Stimulated activated naive CD8-positive, alpha-beta T cell treated with anti-CD3 and anti-CD28 coated beads, Interleukin-15, Interleukin-2, amounts not matched to agents 100 ng/mL and 50 ng/mL, for 24 hours (primary cell): ENCODE data around the gene BICD1.

ENCODE experiments used
- H3K27ac Mint-ChIP-seq: one replicate; pipeline ENCODE4 v1.8.0; 2021; ENCODE audit warnings: mild to moderate bottlenecking, mixed read lengths
- H3K27me3 Mint-ChIP-seq: one replicate; pipeline ENCODE4 v1.8.0; 2021; ENCODE audit warnings: mixed read lengths
- H3K36me3 Mint-ChIP-seq: one replicate; pipeline ENCODE4 v1.8.0; 2021; ENCODE audit warnings: low read depth, mixed read lengths
- H3K4me1 Mint-ChIP-seq: one replicate; pipeline ENCODE4 v1.8.0; 2021; ENCODE audit warnings: low read depth, mixed read lengths
- H3K4me3 Mint-ChIP-seq: one replicate; pipeline ENCODE4 v1.8.0; 2021; ENCODE audit warnings: mild to moderate bottlenecking, mixed read lengths
- H3K9me3 Mint-ChIP-seq: one replicate; pipeline ENCODE4 v1.8.0; 2021; ENCODE audit warnings: mixed read lengths

The BICD1 gene

DNA sequence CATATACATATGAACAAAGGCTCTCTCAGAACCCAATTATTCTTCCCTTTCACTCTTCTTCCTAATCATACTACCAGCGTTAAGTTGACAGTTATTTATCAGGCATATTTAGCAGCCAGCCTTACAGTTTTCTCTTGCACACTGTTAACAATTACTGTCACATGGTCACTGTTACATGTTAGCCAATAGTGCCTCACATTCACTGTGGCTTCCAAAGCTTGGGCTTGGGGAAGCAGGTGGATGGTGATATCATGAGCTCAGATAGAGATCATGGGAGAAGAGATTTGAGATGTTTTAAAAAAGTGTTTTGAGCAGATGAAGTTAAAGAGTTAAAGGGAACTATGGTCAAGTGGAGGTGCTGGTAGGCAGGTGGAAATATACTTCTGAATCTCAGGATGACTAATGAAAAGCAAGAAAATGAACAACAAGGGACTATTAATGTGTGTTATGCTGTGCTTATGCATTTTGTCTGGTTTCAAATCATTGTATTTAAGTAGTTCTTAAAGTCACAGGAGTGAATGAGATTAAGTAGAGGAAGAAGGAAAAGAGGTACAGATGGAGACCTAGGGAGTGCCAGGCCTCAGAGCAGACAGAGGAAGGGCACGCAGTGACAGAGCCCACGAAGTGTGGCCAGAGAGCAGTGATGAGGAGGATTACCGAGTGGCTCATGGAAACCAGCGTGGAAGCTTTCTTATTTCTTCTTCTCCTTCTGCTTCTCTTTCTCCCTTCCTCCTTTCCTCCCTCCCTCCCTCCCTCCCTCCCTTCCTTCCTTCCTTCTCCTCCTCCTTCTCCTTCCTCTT lies 39.6 kb downstream of the BICD1 start:
- H3K27me3 Mint-ChIP-seq: no peaks in the 10 kb centered on the region
- H3K9me3 Mint-ChIP-seq: no peaks in the 10 kb centered on the region
- no peak overlapping the region for H3K4me3 Mint-ChIP-seq
- H3K4me1 Mint-ChIP-seq: no peaks in the 10 kb centered on the region
- peaks cover 16% of the 10 kb centered on the region for H3K36me3 Mint-ChIP-seq
- no peak overlapping the region for H3K27ac Mint-ChIP-seq

DNA sequence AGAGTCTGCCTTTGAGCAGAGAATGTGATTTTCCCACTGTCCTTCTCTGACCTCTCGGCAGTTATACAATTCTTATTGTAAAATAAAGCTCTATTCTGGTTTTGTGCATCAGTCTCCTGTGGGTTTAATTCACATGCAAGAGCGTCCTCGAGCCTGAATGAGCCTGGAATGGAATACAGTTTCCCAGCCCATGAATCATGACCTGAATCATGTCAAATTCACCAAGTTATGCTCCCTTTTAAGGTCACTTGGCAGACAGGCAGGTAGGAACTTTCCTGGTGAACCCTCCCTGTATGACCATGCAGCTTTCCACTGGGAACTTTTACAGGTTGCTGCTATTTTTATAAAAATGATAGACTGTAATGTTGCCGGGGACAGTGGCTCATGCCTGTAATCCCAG lies 41.7 kb downstream of the BICD1 start:
- no peak overlapping the region for H3K27ac Mint-ChIP-seq
- no peaks in the 10 kb centered on the region for H3K9me3 Mint-ChIP-seq
- H3K4me1 Mint-ChIP-seq: no peaks in the 10 kb centered on the region
- H3K27me3 Mint-ChIP-seq: no peaks in the 10 kb centered on the region
- peaks cover 16% of the 10 kb centered on the region for H3K36me3 Mint-ChIP-seq
- H3K4me3 Mint-ChIP-seq: no peak overlapping the region

DNA sequence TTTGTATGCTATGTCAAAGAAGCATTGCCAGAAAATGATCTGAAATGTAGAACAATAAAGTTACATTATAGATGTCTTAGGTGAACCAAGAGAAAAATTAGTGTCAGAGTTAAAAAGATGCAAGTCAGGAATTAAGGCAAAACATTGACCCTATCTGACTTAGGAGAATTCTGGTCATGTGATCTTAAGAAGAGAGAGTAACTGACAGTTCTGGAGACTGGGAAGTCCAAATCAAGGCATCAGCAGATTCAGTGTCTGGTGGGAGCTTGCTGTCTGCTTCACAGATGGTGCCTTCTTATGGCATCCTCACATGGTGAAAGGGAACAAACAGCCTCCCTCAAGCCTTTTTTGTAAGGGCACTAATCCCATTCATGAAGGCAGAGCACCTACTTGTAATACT lies 42.8 kb downstream of the BICD1 start:
- Mint-ChIP-seq H3K36me3 (peaks cover 16% of the 10 kb centered on the region), H3K4me1 (no peaks in the 10 kb centered on the region), H3K27me3 (no peaks in the 10 kb centered on the region), H3K27ac (no peak overlapping the region), H3K9me3 (no peaks in the 10 kb centered on the region), H3K4me3 (no peak overlapping the region)

DNA sequence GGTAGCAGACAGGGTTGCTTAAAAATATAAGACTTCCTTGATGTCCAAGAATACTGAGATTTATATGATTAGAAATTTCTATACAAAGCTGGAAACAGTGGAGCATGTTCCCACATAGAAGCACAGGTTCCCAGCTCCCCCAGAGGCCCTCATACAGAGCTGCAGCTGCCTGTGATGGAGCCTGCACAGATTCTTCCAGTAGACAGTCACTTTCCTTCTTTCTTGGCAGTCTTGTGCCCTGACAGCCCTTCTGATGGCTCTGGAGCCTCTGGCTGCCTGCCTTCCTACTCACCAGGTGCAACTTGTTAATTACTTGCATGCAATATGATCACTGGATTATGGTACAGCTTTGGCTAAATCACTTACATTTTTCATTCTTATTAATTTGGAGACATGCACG lies 44.4 kb downstream of the BICD1 start:
- no peaks in the 10 kb centered on the region for H3K9me3 Mint-ChIP-seq
- no peaks in the 10 kb centered on the region for H3K4me1 Mint-ChIP-seq
- H3K27ac Mint-ChIP-seq: no peak overlapping the region
- H3K27me3 Mint-ChIP-seq: no peaks in the 10 kb centered on the region
- no peak overlapping the region for H3K4me3 Mint-ChIP-seq
- peaks cover 16% of the 10 kb centered on the region for H3K36me3 Mint-ChIP-seq

DNA sequence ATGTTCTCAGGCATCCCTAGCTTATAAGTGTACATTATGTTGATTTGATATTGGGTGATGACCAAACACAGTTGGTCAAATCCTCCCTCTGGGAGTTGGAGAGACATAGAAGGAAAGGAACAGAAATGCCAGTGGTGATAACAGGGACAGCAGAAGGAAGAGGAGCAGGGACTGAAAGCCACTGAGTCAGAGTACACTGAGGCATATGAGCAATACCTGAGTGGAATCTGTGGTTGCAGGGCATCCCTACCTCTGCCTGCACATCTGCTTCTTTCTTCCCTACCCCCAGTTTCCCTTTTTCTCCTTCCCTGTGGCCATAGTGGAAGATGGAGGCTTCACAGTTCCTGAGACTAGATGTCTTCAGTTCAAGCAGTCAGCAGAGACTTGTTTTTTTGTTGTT lies 44.9 kb downstream of the BICD1 start:
- Mint-ChIP-seq H3K27ac (no peak overlapping the region), H3K4me1 (no peaks in the 10 kb centered on the region), H3K27me3 (no peaks in the 10 kb centered on the region)

DNA sequence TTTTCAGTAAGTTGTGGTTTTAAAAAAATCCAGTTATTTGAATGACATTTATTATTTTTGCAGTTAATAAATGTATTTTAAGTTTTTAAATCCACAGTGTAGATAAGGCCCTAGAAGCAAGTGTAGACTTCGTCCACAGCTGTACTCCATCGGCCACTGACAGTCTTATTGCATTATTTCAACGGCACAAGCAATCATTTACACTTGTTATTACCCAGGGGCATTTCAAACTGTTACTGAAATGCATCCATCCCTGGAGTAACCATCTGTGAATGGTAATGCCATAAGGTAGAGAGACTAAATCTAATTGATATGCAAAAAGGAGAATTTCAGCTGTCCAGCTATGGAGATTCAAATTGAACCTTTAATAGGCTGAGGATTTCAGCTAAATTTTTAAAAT lies 48.4 kb downstream of the BICD1 start:
- Mint-ChIP-seq H3K9me3 (no peaks in the 10 kb centered on the region), H3K27me3 (no peaks in the 10 kb centered on the region), H3K27ac (no peak overlapping the region), H3K4me3 (no peak overlapping the region), H3K36me3 (peaks cover 5% of the 10 kb centered on the region), H3K4me1 (no peaks in the 10 kb centered on the region)

More for the DNA sequence above, 44.9 kb downstream of the BICD1 start:
- H3K9me3 Mint-ChIP-seq: no peaks in the 10 kb centered on the region
- peaks cover 16% of the 10 kb centered on the region for H3K36me3 Mint-ChIP-seq
- no peak overlapping the region for H3K4me3 Mint-ChIP-seq

DNA sequence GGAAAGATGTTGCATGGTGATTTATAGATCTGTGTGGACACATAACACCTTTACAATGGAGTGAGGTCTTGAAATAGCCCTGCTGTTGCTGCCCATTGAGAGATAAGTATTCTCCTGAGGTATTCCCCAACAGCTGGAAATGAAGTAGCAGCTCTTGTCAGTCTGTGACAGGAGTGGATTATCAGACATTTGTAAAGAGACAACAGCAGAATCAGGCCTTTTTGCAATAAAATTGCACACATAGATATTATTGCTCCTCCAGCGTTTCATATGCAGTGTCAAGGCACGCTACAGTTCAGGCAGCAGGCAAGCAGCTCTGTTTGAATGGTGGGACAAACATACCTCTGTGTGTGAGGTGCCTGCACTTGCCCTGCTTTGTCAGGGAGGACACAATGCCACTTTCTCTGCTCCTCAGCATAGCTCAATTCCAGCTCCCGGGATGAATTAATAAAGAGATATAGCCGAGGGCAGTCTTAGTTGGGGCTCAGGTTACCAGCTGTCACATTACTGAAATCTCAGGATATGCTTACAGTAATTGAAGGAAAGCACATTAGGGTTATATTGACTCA lies 49.4 kb downstream of the BICD1 start:
- Mint-ChIP-seq H3K9me3 (no peaks in the 10 kb centered on the region), H3K27ac (no peak overlapping the region), H3K4me3 (no peak overlapping the region), H3K27me3 (no peaks in the 10 kb centered on the region), H3K4me1 (no peaks in the 10 kb centered on the region), H3K36me3 (peaks cover under 1% of the 10 kb centered on the region)

DNA sequence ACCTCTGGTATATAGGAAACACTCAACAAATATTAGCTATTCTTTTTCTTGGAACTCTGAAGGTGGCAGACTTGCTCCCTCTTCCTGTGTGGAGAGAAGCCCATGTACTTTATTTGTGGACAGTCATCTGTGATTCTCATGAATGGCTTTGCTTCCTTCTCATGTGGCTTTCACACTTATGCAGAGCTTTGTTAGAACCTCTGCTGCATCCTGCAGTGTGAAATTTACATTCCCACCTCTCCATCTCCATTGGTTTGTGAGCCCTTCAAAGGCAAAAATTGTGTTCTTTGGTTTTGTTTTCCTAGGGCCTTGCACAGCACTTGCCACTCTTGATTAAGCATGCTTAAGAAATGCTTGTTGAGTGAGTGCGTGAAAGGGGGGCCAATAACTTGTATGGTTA lies 51.9 kb downstream of the BICD1 start:
- no peak overlapping the region for H3K4me3 Mint-ChIP-seq
- no peaks in the 10 kb centered on the region for H3K27me3 Mint-ChIP-seq
- no peaks in the 10 kb centered on the region for H3K4me1 Mint-ChIP-seq
- no peaks in the 10 kb centered on the region for H3K9me3 Mint-ChIP-seq
- H3K36me3 Mint-ChIP-seq: peaks cover 5% of the 10 kb centered on the region
- H3K27ac Mint-ChIP-seq: no peak overlapping the region

DNA sequence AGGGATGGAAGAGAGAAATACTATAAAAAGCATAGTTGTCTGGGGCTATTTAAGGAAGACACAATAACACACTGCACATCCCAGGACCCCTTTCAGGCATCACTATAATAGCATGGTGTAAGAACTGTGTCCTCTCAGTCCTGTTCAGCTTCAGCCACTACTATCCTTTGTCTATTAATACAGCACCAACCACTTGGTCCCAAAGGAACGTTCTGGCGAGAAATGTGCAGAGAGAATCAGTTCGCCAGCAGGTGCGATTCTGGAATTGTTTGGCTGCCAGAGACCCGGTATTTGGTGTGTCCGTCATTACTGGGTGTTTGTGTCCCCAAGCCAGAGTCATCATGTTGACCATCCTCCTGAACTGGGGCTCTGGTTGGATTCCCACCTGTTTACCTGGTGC lies 52.7 kb downstream of the BICD1 start:
- Mint-ChIP-seq H3K4me3 (no peak overlapping the region), H3K36me3 (peaks cover 5% of the 10 kb centered on the region), H3K9me3 (no peaks in the 10 kb centered on the region), H3K4me1 (no peaks in the 10 kb centered on the region), H3K27me3 (no peaks in the 10 kb centered on the region), H3K27ac (no peak overlapping the region)

DNA sequence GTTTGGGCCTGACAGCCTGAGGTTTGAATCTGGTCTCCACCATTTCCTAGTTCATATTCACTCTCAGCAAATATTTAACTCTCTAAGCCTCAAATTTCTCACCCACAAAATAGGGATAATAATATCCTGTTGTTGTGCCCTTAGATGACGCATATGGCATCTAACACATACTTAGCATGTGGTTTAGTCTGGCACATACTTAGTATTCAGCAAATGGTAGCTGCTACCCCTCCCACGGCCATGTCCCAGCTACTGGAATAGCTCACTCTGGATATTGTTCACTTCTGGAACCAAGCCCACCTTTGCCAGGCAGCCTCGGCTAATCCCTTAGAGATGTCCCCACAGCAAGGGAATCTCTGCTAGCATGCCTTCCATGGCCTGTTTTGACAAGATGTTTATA lies 53.3 kb downstream of the BICD1 start:
- no peaks in the 10 kb centered on the region for H3K27me3 Mint-ChIP-seq
- no peak overlapping the region for H3K4me3 Mint-ChIP-seq
- H3K27ac Mint-ChIP-seq: no peak overlapping the region
- H3K36me3 Mint-ChIP-seq: peaks cover 7% of the 10 kb centered on the region
- H3K4me1 Mint-ChIP-seq: no peaks in the 10 kb centered on the region
- peaks cover 3% of the 10 kb centered on the region for H3K9me3 Mint-ChIP-seq

DNA sequence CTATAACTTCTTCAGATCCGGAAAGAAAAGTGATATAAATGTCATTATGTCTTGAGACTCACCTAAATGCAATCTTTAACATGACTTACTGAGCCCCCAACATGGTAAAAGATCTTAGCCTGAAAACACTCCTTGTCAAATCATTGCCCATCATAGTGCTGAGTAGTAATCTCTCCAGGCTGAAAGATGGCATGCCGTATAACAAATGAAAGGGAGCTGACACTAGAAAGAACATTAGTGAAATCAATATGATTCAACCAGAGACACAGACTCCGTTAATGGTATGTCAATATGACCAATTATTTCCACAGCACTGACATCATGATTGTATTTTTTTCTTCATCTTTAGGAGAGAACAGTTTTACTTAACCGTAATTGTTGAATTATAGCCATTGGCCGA lies 54.4 kb downstream of the BICD1 start:
- H3K4me1 Mint-ChIP-seq: no peaks in the 10 kb centered on the region
- H3K36me3 Mint-ChIP-seq: peaks cover 9% of the 10 kb centered on the region
- H3K4me3 Mint-ChIP-seq: no peak overlapping the region
- no peaks in the 10 kb centered on the region for H3K27me3 Mint-ChIP-seq
- H3K9me3 Mint-ChIP-seq: peaks cover 4% of the 10 kb centered on the region
- H3K27ac Mint-ChIP-seq: no peak overlapping the region

DNA sequence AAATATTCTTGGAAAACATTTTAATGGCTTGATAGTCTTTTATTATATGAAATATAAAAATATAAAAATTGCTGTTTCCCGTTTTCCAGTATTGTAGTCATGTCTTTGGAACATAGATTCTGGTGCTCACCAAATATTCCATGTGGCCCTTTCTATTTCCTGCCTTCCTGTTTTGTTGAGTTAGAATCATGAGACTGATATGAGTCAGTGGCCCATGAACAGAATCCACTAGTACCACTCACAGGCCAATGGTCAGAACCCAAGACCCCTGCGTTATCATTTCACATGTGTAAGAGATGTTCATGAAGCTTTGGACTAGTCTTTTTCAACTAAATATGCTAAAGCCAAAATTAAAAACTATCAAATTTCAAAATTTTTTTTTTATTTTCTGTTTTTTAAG lies 56.9 kb downstream of the BICD1 start:
- Mint-ChIP-seq H3K4me3 (no peak overlapping the region), H3K27ac (no peak overlapping the region), H3K36me3 (peaks cover 9% of the 10 kb centered on the region), H3K4me1 (no peaks in the 10 kb centered on the region), H3K9me3 (peaks cover 4% of the 10 kb centered on the region), H3K27me3 (no peaks in the 10 kb centered on the region)

DNA sequence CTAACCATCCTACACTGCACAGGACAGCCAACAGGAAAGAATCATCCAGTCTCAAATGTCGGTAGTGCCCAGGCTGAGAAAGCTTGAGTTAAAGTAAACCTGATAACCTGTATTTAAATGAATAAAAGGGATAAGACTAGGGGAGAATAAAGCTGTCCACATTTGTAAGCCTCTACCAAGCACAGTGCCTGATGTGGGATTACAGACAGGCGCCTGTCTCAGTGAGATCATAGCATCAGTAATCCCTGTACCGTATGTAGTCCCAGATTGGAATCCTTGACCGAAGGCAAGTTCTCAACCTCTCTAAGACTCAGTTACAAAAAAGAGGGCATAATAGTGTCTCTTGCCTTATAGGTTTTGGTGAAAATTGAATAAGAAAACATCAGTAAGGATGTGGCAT lies 59.9 kb downstream of the BICD1 start:
- Mint-ChIP-seq H3K4me3 (no peak overlapping the region), H3K9me3 (peaks cover 4% of the 10 kb centered on the region), H3K4me1 (no peaks in the 10 kb centered on the region), H3K27ac (no peak overlapping the region), H3K27me3 (no peaks in the 10 kb centered on the region), H3K36me3 (peaks cover 4% of the 10 kb centered on the region)

DNA sequence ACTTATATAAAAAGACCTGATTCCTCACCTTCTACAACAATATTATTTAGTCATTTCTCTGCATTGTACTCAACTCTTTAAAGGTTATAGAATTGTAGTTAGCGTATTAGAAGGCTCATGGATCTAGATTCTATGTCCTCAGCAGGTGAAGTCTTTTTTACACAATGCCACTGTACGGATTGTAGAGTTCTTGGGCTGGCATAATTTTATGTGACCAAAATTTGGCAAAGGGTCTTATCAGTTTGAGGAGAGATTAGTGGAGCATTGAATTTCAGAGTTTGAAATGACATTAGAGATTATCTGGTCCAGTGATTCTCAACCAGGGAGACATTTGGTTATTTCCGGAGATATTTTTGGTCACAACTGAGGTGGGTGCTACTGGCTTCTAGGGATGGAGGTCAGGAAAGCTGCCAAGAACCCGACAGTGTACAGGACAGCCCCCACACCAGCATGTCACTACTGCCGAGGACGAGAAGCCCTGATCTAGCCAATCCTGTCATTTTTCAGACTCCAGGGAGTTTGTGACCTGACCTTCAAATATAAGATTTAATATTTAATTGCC lies 63.9 kb downstream of the BICD1 start:
- Mint-ChIP-seq H3K27ac (no peak overlapping the region), H3K9me3 (no peaks in the 10 kb centered on the region), H3K27me3 (no peaks in the 10 kb centered on the region), H3K4me1 (no peaks in the 10 kb centered on the region), H3K4me3 (no peak overlapping the region), H3K36me3 (no peaks in the 10 kb centered on the region)

DNA sequence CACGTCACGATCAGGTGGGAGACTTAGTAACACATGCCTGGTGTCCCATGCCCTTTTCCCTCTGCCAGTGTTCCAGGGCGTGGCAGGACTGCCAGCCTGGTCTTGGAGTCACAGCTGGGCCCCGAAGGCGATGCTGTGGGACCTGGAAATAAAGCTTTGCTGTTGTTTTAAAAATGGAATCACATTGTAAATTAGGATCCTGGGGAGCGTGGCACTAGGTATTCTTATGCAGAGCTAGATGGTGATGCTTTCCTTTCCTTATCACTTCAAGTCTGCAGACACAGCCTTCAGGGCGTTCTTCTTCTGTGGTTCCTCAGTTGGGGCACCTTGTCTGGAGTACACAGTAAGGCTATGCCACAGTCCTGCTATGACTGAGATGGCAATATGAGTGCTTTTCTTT lies 64.6 kb downstream of the BICD1 start:
- Mint-ChIP-seq H3K27me3 (no peaks in the 10 kb centered on the region), H3K27ac (no peak overlapping the region), H3K4me3 (no peak overlapping the region), H3K9me3 (no peaks in the 10 kb centered on the region), H3K4me1 (no peaks in the 10 kb centered on the region), H3K36me3 (peaks cover 4% of the 10 kb centered on the region)

DNA sequence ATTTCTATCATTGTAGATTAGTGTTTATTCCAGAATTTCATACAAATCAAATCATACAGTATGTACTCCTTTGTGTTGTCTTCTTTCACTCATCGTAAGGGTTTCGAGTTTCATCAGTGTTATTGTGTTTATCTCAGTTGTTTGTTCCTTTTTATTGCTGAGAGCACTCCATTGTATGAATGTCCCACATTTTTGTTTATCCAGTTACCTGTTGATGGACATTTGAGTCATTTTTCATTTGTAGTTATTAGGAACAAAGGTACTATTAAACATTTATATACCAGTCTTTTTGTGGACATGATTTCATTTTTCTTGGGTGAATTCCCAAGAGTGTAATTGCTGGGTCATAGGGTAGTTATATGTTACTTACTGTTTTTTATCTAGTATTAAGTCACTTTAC lies 70.0 kb downstream of the BICD1 start:
- Mint-ChIP-seq H3K36me3 (peaks cover 4% of the 10 kb centered on the region), H3K4me3 (no peak overlapping the region), H3K9me3 (no peaks in the 10 kb centered on the region)

More for the DNA sequence above, 70.0 kb downstream of the BICD1 start:
- H3K27ac Mint-ChIP-seq: no peak overlapping the region
- no peaks in the 10 kb centered on the region for H3K4me1 Mint-ChIP-seq
- H3K27me3 Mint-ChIP-seq: no peaks in the 10 kb centered on the region
